Uterus (tissue), 4 donors: Measurements from ENCODE around the gene SSBP4. TPM values are rescaled to one million over a fixed set of nuclear protein-coding genes. Genes with fewer than 3 reads are reported as not detected.
A peak's percentile ranks its signal among the peaks of the same experiment; 100 is the strongest.

Source experiments
- DNase-seq, 2 donors: peaks; one replicate each; pipeline ENCODE4 v3.0.0-alpha.2; 2019 to 2020
- H3K27ac ChIP-seq, 2 donors: fragments of 200-600 bp; sonication (generic); 1 replicate in 1 of 2; 2 replicates in 1 of 2; pipeline ENCODE4 v1.5.1; 2016 to 2018
- H3K27me3 ChIP-seq, 2 donors: fragments of 200-600 bp; sonication (generic); one replicate each; pipeline ENCODE4 v1.5.1; 2018 to 2019; ENCODE audit warnings: control low read depth in 1 of 2
- H3K36me3 ChIP-seq, 2 donors: fragments of 200-600 bp; sonication (generic); one replicate each; pipeline ENCODE4 v1.5.1; 2019; ENCODE audit warnings: control low read depth in 1 of 2
- H3K4me1 ChIP-seq, 2 donors: fragments of 200-600 bp; sonication (generic); one replicate each; pipeline ENCODE4 v1.5.1; 2018 to 2019; ENCODE audit warnings: control low read depth in 1 of 2
- H3K4me3 ChIP-seq, 2 donors: fragments of 200-600 bp; sonication (generic); 1 replicate in 1 of 2; 2 replicates in 1 of 2; pipeline ENCODE4 v1.5.1; 2018 to 2019; ENCODE audit warnings: mild to moderate bottlenecking in 1 of 2
- H3K9me3 ChIP-seq, 2 donors: fragments of 200-600 bp; sonication (generic); one replicate each; pipeline ENCODE4 v1.5.1; 2019; ENCODE audit warnings: control low read depth in 1 of 2
- CTCF ChIP-seq, 4 experiments: fragments of 200-600 bp in 2 of 4; fragments of 450-650 bp in 2 of 4; sonication (generic) in 2 of 4; IDR thresholded peaks; one replicate each; pipeline ENCODE4 v1.5.1; 2016 to 2019; ENCODE audit warnings: antibody characterized with exemption in 4 of 4, mild to moderate bottlenecking in 2 of 4, moderate library complexity in 1 of 4
- POLR2A ChIP-seq, 2 donors: fragments of 450-650 bp; IDR thresholded peaks; one replicate each; pipeline ENCODE4 v1.6.1; 2016; ENCODE audit warnings: antibody characterized with exemption in 2 of 2, mild to moderate bottlenecking in 1 of 2, moderate library complexity in 1 of 2
- intact Hi-C: fragments of 100-400 bp; cut with DNase I; formaldehyde crosslinking; loops from one replicate; pipeline ENCODE4 v1.15.1; 2023; ENCODE audit warnings: low total_unique reads
- total RNA-seq, 4 donors: library from RNA; depleted of rRNA in 3 of 4; stranded (reverse); fragments of >200 nt in 3 of 4; gene quantifications; one replicate each; pipeline versions ENCODE4 v1.1.0 to v1.2.4, GENCODE V29; 2014 to 2023
- donor health status: DM: yes; HTN: yes; CAD: no.

Gene SSBP4
- total RNA-seq, 4 donors from 2014 or later: 23.6 to 105 (median 54.8) TPM

DNA sequence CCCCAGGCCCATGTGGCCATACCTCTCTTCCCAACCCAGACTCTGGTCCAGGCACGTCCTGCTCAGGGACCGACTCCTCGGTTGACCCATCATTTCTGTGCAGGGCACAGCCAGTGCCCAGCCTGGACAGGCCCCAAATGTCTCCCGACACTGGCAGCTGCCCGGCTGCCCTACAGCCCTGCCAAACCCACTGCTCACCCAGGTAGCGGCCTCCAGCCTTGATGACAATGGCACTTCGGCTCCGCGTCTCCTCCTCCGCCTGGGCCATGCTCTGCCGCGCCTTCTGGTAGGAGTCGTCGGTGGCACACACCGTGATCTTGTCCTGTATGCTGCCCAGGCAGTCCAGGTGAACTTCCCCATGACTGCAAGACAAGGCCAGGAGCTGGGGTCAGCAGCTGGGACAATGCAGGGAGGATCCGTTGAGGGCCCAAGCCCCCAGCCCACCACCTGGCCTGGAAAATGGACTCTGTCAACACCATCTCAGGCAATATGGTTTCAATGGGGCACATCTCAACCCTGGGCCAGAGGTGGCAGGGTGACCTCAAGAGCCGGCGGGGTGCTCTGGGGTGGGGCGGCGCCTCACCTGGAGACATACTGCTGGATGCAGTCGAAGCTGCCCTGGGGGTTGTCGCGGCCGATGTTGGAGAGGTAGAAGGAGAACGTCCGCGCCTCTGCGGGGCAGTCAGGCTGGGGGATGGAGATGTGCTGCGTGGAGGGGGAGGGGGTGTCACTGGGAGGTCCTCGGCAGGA lies 46.2 kb downstream of the SSBP4 start:
- no peaks in the 10 kb centered on the region for H3K36me3 ChIP-seq
- intact Hi-C loops: no loop called here
- H3K9me3 ChIP-seq: no peaks in the 10 kb centered on the region
- peak overlapping the region; percentile 59 to 85 for H3K27ac ChIP-seq
- peaks cover 13 to 41% of the 10 kb centered on the region in 2 donors for H3K4me1 ChIP-seq
- TF ChIP-seq POLR2A (IDR thresholded peaks at IDR 0.05) (no peak), CTCF (IDR thresholded peaks at IDR 0.05) (no peak)
- DNase-seq: no peak
- H3K27me3 ChIP-seq: no peaks in the 10 kb centered on the region
- H3K4me3 ChIP-seq: no peak overlapping the region

DNA sequence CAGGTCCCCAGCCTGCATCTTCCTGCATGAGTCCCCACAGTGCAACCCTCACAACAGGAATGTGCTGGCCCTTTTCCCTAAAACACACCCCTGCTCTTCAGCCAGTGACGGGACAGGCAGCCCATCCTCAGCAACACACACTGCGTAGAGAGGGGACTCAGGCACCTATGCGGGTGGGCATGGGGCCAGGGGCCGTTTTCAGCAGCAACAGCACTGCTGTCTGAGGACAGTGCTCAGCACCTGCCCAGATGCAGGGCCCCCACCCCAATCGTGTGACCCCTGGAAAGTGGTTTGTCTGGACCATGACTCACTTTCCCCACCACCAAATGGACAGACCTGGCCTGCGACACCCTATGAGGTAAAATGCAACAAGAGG lies 46.8 kb downstream of the SSBP4 start:
- Histone ChIP-seq H3K27ac (peak overlapping the region; percentile 59 to 85), H3K36me3 (no peaks in the 10 kb centered on the region), H3K27me3 (no peaks in the 10 kb centered on the region), H3K4me1 (peaks cover 10 to 35% of the 10 kb centered on the region in 2 donors), H3K9me3 (no peaks in the 10 kb centered on the region), H3K4me3 (no peak overlapping the region)
- intact Hi-C loops: no loop called here
- TF ChIP-seq POLR2A (IDR thresholded peaks at IDR 0.05): no peak
- TF ChIP-seq CTCF (IDR thresholded peaks at IDR 0.05): no peak
- no peak for DNase-seq

DNA sequence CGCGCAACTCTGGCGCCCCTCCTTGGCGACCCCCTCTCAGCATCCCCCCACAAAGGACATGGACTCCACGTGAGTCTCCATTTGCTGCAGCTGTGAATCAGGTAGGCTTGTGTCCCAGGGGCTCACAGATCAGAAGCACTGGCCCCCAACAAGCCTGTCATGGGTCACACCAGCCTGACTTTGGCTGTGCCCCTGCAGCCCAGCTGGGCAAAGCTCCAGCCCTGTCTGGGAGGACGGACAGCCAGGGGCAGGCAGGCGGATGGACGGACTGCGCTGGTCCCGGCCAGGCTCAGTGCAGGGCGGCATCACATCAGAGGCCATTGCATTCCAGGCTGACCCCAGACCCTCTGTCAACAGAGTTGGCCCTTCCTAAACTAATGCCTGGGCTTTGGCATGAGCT lies 47.2 kb downstream of the SSBP4 start:
- Histone ChIP-seq H3K4me3 (no peak overlapping the region), H3K4me1 (peaks cover 10 to 31% of the 10 kb centered on the region in 2 donors), H3K27ac (peak overlapping the region; percentile 59 to 85), H3K9me3 (no peaks in the 10 kb centered on the region), H3K27me3 (no peaks in the 10 kb centered on the region), H3K36me3 (no peaks in the 10 kb centered on the region)
- DNase-seq: no peak
- no peak for TF ChIP-seq CTCF (IDR thresholded peaks at IDR 0.05)
- no peak for TF ChIP-seq POLR2A (IDR thresholded peaks at IDR 0.05)
- intact Hi-C loops: no loop called here

DNA sequence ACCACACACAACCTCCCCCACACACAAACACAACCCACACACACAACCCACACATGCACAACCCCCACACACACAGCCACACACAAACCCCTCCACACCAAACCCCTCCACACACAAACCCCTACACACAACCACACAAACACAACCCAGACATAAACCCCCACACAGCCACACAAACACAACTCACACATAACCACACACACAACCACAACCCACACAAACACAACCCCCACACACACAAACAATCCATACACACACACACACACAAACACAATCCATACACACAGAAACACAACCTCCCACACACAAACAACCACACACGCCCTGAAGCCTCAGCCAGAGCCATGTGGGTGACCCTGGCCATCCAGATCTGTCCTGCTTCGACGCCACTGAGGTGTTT lies 48.8 kb downstream of the SSBP4 start:
- H3K27me3 ChIP-seq: no peaks in the 10 kb centered on the region
- H3K27ac ChIP-seq: peak overlapping the region in 1 of 2 donors; percentile 22
- intact Hi-C loops: no loop called here
- TF ChIP-seq CTCF (IDR thresholded peaks at IDR 0.05) (no peak), POLR2A (IDR thresholded peaks at IDR 0.05) (no peak)
- DNase-seq: no peak
- no peaks in the 10 kb centered on the region for H3K9me3 ChIP-seq
- H3K36me3 ChIP-seq: no peaks in the 10 kb centered on the region
- H3K4me3 ChIP-seq: no peak overlapping the region
- H3K4me1 ChIP-seq: peaks cover 10 to 27% of the 10 kb centered on the region in 2 donors

DNA sequence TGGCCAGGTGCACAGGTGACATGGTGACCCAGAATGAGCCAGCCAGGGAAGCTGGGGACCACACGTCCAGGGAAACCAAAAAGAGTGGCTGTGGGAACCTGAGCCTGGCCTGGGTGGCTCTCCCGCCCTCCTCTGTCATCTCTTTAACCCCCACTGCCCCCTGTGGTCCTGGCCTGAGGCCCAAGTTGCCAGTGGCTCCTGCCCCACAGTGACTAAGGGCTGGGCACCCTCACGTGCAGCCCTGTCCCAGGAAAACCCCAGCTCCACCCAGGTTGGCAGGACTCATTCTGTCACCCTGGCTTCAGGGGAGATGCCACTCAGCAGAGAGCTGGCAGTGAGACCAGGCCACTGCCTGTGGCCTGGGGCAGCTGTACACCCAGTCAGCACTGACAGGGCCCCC lies 49.3 kb downstream of the SSBP4 start:
- H3K27me3 ChIP-seq: no peaks in the 10 kb centered on the region
- H3K9me3 ChIP-seq: no peaks in the 10 kb centered on the region
- H3K4me1 ChIP-seq: peaks cover 10 to 27% of the 10 kb centered on the region in 2 donors
- no peak for TF ChIP-seq CTCF (IDR thresholded peaks at IDR 0.05)
- no peak for TF ChIP-seq POLR2A (IDR thresholded peaks at IDR 0.05)
- no peak for DNase-seq
- H3K27ac ChIP-seq: peak overlapping the region in 1 of 2 donors; percentile 22
- intact Hi-C loops: no loop called here
- no peaks in the 10 kb centered on the region for H3K36me3 ChIP-seq
- no peak overlapping the region for H3K4me3 ChIP-seq
